T-helper 2 cell treated with Interferon-gamma antibody and Interleukin-4, amounts not matched to agents 5 μg/mL and 100 μg/mL, for 36 hours (primary cell): ENCODE measurements around the gene IL17B.
A peak's percentile ranks its signal among the peaks of the same experiment; 100 is the strongest.
"Not testable (repeated sequence)": the region's sequence is repeated elsewhere in the genome, so short reads cannot be mapped to it uniquely, and the experiment has no call there.

Experiments
- DNase-seq: peaks from one replicate; pipeline ENCODE4 v3.0.0; 2021; ENCODE audit warnings: low spot score
- H3K27ac Mint-ChIP-seq: one replicate; pipeline ENCODE4 v1.8.0; 2021; ENCODE audit warnings: mild to moderate bottlenecking, mixed read lengths
- H3K27me3 Mint-ChIP-seq: one replicate; pipeline ENCODE4 v1.8.0; 2021; ENCODE audit warnings: low read depth, mixed read lengths
- H3K36me3 Mint-ChIP-seq: one replicate; pipeline ENCODE4 v1.8.0; 2021; ENCODE audit warnings: low read depth, mixed read lengths
- H3K4me1 Mint-ChIP-seq: one replicate; pipeline ENCODE4 v1.8.0; 2021; ENCODE audit warnings: low read depth, mixed read lengths
- H3K4me3 Mint-ChIP-seq: one replicate; pipeline ENCODE4 v1.8.0; 2022; ENCODE audit warnings: mild to moderate bottlenecking, moderate library complexity, mixed read lengths
- H3K9me3 Mint-ChIP-seq: one replicate; pipeline ENCODE4 v1.8.0; 2021; ENCODE audit warnings: mixed read lengths

IL17B gene

GRCh38 chr5:149399775-149400174 is 20.7 kb upstream of the IL17B start:
- DNase-seq: no peak
- no peaks in the 10 kb centered on the region for H3K9me3 Mint-ChIP-seq
- H3K27ac Mint-ChIP-seq: no peak overlapping the region
- H3K36me3 Mint-ChIP-seq: no peaks in the 10 kb centered on the region
- H3K4me1 Mint-ChIP-seq: no peaks in the 10 kb centered on the region
- H3K27me3 Mint-ChIP-seq: peaks cover 4% of the 10 kb centered on the region
- H3K4me3 Mint-ChIP-seq: no peak overlapping the region

DNA sequence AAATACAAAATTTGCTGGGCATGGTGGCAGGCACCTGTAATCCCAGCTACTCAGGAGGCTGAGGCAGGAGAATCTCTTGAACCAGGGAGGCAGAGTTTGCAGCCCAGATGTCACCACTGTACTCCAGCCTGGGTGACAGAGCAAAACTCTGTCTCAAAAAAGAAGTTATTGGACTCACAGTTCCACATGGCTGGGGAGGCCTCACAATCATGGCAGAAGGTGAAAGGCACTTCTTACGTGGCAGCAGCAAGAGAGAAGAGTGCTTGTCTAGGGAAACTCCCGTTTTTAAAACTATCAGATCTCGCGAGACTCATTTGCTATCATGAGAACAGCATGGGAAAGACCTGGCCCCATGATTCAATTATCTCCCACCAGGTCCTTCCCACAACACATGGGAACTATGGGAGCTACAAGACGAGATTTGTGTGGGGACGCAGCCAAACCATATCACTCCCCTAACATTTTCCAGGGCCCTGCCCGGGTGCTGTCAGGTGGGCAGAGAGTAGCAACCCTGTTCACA is 19.7 kb upstream of the IL17B start:
- not testable (repeated sequence) for H3K4me1 Mint-ChIP-seq, H3K4me3 Mint-ChIP-seq, H3K9me3 Mint-ChIP-seq, H3K36me3 Mint-ChIP-seq, H3K27ac Mint-ChIP-seq, DNase-seq, H3K27me3 Mint-ChIP-seq

DNA sequence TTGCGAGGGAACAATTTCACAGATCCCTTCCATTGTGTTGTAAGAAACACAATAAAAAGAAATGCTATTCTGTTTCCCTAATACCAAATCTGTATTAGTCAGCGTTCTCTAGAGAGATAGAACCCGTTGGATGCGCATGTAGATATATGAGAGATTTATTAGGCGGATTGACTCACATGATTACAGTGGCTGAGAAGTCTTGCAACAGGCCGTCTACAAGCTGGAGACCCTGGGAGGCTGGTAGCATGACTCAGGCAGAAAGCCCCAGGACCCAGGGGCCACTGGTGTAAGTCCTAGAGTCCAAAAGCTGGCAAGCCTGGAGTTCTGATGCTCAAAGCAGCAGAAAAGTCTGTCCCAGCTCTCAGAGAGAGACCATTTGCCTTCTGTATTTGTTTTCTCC is 18.4 kb upstream of the IL17B start:
- Mint-ChIP-seq H3K36me3 (no peaks in the 10 kb centered on the region), H3K9me3 (no peaks in the 10 kb centered on the region), H3K27me3 (peaks cover 4% of the 10 kb centered on the region), H3K4me3 (no peak overlapping the region), H3K4me1 (no peaks in the 10 kb centered on the region), H3K27ac (no peak overlapping the region)
- DNase-seq: no peak

GRCh38 chr5:149394996-149395395 is 15.9 kb upstream of the IL17B start:
- H3K9me3 Mint-ChIP-seq, H3K36me3 Mint-ChIP-seq, H3K4me1 Mint-ChIP-seq, H3K27me3 Mint-ChIP-seq, H3K4me3 Mint-ChIP-seq, H3K27ac Mint-ChIP-seq, DNase-seq: not testable (repeated sequence)

DNA sequence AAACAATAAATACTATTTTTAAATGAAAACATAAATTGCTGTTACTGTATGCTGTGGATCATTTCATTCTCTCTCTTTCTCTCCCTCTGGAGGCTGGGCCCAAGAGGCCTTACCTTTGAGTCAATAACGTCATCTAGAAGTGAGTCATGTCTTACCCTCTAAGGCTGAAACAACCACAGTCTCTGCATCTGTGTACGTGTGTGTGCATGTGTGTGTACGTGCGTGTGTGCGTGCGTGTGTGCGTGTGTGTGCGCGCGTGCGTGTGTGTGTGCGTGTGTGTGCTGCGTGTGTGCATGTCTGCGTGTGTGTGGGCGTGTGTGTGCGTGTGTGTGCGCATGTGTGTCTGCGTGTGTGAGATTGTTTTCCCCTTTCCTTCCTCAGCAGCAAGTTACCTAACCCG is 13.6 kb upstream of the IL17B start:
- no peak overlapping the region for H3K27ac Mint-ChIP-seq
- H3K4me1 Mint-ChIP-seq: no peaks in the 10 kb centered on the region
- no peaks in the 10 kb centered on the region for H3K9me3 Mint-ChIP-seq
- peak; percentile 5 for DNase-seq
- no peak overlapping the region for H3K4me3 Mint-ChIP-seq
- H3K27me3 Mint-ChIP-seq: peaks cover 14% of the 10 kb centered on the region
- H3K36me3 Mint-ChIP-seq: no peaks in the 10 kb centered on the region

DNA sequence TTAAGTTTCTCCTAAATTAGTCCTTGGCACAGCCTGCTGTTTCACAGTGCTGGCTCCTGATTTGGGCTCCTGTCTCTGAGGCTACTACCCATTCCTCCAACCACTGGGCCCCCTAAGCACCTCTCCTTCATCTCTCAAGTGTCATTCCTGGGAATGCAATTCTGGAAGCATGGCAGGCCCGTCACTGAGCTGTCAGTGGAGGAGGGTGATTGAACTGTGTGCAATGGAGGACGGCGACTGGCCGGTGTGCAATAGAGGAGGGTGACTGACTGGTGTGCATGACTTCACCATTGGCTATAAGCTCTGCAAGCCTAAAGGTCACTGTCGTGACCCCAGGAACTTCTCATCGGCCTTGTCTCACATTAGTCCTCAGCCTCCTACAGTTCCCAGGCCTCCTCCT is 12.4 kb upstream of the IL17B start:
- Mint-ChIP-seq H3K27ac (no peak overlapping the region), H3K9me3 (no peaks in the 10 kb centered on the region), H3K27me3 (peaks cover 12% of the 10 kb centered on the region), H3K4me3 (no peak overlapping the region), H3K36me3 (no peaks in the 10 kb centered on the region), H3K4me1 (no peaks in the 10 kb centered on the region)
- DNase-seq: no peak

DNA sequence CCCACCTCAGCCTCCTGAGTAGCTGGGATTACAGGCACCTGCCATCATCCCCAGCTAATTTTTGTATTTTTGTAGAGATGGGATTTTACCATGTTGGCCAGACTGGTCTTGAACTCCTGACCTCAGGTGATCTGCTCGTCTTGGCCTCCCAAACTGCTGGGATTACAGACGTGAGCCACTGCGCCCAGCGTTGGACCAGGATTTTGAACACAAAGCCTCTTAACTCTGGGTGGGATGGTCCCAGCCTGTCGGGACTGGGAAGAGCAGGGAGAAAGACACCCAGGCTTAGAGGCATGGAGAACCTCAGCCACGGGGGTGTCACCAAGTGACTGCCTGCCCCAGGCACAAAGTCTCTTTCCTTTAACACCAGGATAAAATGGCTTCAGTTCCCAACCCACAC is 12.0 kb upstream of the IL17B start:
- H3K27ac Mint-ChIP-seq, H3K36me3 Mint-ChIP-seq, H3K4me1 Mint-ChIP-seq, H3K4me3 Mint-ChIP-seq, H3K9me3 Mint-ChIP-seq, DNase-seq: not testable (repeated sequence)
- peaks cover 12% of the 10 kb centered on the region for H3K27me3 Mint-ChIP-seq

GRCh38 chr5:149389552-149390495 is 10.7 kb upstream of the IL17B start:
- Mint-ChIP-seq H3K4me3 (no peak overlapping the region), H3K9me3 (no peaks in the 10 kb centered on the region), H3K36me3 (no peaks in the 10 kb centered on the region), H3K27ac (no peak overlapping the region), H3K4me1 (no peaks in the 10 kb centered on the region), H3K27me3 (peaks cover 12% of the 10 kb centered on the region)
- no peak for DNase-seq

GRCh38 chr5:149388498-149389190 is 9.6 kb upstream of the IL17B start:
- no peaks in the 10 kb centered on the region for H3K36me3 Mint-ChIP-seq
- DNase-seq: no peak
- H3K27me3 Mint-ChIP-seq: peaks cover 12% of the 10 kb centered on the region
- no peak overlapping the region for H3K27ac Mint-ChIP-seq
- no peaks in the 10 kb centered on the region for H3K9me3 Mint-ChIP-seq
- no peaks in the 10 kb centered on the region for H3K4me1 Mint-ChIP-seq
- no peak overlapping the region for H3K4me3 Mint-ChIP-seq

DNA sequence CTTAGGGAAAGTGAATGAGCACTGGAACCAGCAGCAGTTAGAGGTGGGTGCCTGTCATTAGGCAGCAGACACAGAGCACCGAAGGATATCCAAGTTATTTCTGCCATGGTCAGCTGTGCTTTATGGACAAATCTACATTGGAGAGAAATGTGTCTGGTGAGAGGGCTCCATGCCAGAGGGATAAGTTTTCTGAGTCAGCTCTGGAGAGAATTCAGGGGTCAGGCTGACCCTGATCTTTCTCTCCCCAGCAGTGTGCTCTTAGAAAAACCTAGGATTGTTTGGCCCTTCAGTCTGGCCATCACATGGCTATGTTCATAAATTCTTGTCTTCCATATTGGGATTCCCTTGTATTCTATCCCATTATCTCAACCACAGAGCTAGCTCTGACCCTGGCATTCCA is 8.9 kb upstream of the IL17B start:
- Mint-ChIP-seq H3K9me3 (no peaks in the 10 kb centered on the region), H3K4me3 (no peak overlapping the region), H3K27ac (no peak overlapping the region), H3K36me3 (no peaks in the 10 kb centered on the region), H3K4me1 (no peaks in the 10 kb centered on the region), H3K27me3 (peaks cover 12% of the 10 kb centered on the region)
- DNase-seq: no peak

DNA sequence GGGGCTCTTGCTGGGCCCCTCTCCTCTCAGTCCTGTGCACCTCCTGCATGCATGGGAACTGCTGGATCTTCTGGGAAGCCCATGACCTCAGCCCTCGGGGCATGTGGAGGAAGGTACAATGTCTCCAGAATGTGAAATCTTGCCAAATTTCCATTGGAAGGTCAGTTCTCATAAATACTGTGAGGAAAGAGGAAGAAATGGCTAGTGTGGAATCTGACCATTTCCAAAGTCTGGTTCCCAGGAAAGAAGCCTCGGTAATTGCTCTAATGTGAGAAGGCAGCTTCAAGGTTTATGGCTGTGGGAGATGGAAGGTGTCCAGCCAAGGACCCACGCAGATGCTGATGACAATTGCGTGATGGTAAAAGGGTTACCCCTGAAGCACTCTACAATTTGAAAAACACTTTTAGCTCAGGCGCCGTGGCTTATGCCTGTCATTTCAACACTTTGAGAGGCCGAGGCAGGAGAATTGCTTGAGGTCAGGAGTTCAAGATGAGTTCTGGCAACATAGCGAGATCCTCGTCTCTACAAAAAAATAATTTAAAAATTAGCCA is 8.1 kb upstream of the IL17B start:
- Mint-ChIP-seq H3K27ac (no peak overlapping the region), H3K36me3 (no peaks in the 10 kb centered on the region), H3K4me3 (no peak overlapping the region), H3K4me1 (no peaks in the 10 kb centered on the region), H3K27me3 (peaks cover 12% of the 10 kb centered on the region), H3K9me3 (no peaks in the 10 kb centered on the region)
- no peak for DNase-seq

GRCh38 chr5:149386166-149386565 is 7.1 kb upstream of the IL17B start:
- DNase-seq: no peak
- no peak overlapping the region for H3K27ac Mint-ChIP-seq
- H3K36me3 Mint-ChIP-seq: no peaks in the 10 kb centered on the region
- H3K4me3 Mint-ChIP-seq: no peak overlapping the region
- H3K9me3 Mint-ChIP-seq: no peaks in the 10 kb centered on the region
- peaks cover 12% of the 10 kb centered on the region for H3K27me3 Mint-ChIP-seq
- H3K4me1 Mint-ChIP-seq: no peaks in the 10 kb centered on the region

- no peaks in the 10 kb centered on the region for H3K9me3 Mint-ChIP-seq
- no peaks in the 10 kb centered on the region for H3K36me3 Mint-ChIP-seq
- no peak overlapping the region for H3K27ac Mint-ChIP-seq
- DNase-seq: no peak
- H3K4me1 Mint-ChIP-seq: no peaks in the 10 kb centered on the region
- H3K4me3 Mint-ChIP-seq: no peak overlapping the region
- H3K27me3 Mint-ChIP-seq: peaks cover 3% of the 10 kb centered on the region
These were observed 4.3 kb upstream of the IL17B start for GRCh38 chr5:149383399-149383798.

- no peak overlapping the region for H3K4me3 Mint-ChIP-seq
- H3K36me3 Mint-ChIP-seq: no peaks in the 10 kb centered on the region
- no peaks in the 10 kb centered on the region for H3K9me3 Mint-ChIP-seq
- no peaks in the 10 kb centered on the region for H3K4me1 Mint-ChIP-seq
- H3K27ac Mint-ChIP-seq: no peak overlapping the region
- no peak for DNase-seq
- H3K27me3 Mint-ChIP-seq: no peaks in the 10 kb centered on the region
These were observed 3.6 kb upstream of the IL17B start for GRCh38 chr5:149382517-149383220.
